Nucleus accumbens (tissue), 56 donors: ENCODE results near the gene PCARE.

Source experiments
- DNase-seq, 56 donors: peaks; one replicate each; lab custom pipeline; 2025; lab: John Stamatoyannopoulos, UW

PCARE gene

DNA sequence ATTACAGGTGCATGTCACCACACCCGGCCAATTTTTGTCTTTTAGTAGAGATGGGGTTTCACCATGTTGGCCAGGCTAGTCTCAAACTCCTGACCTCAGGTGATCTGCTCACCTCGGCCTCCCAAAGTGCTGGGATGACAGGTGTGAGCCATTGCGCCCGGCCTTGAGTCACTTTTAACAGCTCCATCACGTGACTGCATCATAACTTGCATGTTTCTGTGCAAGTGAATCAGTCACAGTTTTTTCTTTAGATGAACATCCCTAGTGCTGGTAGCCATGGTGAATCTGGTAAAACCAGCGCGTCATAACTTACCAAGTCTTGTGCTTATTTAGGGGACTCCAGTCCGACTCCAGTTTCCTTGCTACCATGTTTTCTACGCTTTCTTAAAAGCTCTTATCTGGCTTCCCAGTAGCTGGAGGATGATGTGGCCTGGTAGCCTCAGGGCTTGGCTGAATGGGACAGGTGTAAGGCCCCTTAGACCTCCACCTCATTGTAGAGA is 33.1 kb downstream of the PCARE start:
- no peak for DNase-seq

DNA sequence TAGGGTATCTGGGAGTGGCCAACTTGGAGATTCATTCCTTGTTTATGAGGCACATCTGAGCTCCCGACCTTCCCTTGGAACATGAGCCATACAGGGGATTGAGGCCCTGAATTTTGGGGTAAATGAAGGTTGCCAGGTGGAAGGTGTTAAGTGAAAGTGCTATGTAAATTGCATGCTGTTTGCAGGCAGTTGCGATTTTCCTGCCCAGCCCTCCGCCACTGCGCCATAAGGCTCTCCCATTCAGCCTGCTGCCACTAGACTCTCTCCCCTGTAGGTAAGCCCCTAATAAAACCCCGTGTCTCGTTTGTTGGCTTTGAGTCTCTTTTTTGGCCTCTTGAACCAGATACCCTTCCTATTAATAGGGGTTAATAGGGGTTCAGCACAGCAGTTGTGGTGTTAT is 33.8 kb downstream of the PCARE start:
- DNase-seq: no peak

- DNase-seq: no peak
Measured at GRCh38 chr2:29039718-29040480, 34.4 kb downstream of the PCARE start.

- DNase-seq: no peak
Measured at GRCh38 chr2:29035016-29035745, 39.1 kb downstream of the PCARE start.

- DNase-seq: no peak
Measured at GRCh38 chr2:29033656-29034055, 40.7 kb downstream of the PCARE start.

DNA sequence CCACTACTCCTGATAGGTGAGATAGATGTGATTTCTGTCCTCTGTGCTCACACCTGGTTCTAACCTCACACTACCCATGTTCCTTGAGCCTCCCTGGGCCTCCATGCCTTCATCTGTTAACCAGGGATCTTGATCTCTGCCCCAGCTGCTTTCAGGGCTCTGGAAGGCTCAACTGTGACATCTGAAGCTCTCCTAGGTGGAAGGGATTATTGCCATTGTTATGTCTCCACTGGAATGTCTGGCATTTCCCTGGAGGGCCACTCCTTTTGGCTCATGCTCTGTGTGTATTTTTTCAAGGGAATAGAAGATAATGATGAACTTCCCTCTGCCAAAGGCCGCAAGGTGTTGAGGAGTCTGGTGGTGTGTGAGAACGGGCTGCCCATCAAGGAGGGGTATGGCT is 41.2 kb downstream of the PCARE start:
- no peak for DNase-seq

- DNase-seq: no peak
Measured at GRCh38 chr2:29032189-29032588, 42.1 kb downstream of the PCARE start.

DNA sequence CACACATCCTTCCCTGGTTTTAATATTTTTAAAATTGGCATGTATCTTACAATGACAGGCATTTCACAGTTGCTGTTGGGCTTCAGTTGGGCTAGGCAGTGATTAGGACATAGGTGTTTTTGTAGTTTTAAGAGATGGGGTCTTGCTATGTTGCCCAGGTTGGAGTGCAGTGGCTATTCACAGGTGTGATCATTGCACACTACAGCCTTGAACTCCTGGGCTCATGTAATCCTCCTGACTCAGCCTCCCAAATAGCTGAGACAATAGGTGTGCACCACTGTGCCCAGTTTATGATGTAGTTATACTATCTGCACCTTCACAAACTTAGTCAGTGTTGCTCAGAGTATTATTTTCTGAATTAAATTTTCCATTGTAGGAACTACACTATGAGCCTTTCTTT is 43.3 kb downstream of the PCARE start:
- no peak for DNase-seq

DNA sequence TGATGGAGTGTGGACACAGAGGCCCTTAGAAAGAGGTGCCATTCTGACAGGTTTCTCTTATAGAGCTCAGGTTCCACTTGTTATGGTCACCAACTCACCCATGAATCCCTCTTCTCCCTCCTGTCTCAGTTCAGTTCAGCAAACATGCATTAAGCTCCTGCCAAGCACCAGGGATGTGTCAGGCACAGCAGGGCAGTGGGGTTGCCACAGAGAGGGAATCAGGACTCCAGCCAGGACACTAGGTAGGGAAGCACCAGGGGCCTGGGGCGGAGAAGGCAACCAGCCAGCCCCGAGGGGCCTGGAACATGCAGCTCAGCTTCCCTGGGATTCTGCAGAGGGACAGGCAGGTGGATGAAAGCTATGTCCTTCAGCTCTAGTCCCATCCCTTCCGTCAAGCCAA is 48.6 kb downstream of the PCARE start:
- DNase-seq: no peak

- no peak for DNase-seq
Measured at GRCh38 chr2:29024882-29025430, 49.4 kb downstream of the PCARE start.

DNA sequence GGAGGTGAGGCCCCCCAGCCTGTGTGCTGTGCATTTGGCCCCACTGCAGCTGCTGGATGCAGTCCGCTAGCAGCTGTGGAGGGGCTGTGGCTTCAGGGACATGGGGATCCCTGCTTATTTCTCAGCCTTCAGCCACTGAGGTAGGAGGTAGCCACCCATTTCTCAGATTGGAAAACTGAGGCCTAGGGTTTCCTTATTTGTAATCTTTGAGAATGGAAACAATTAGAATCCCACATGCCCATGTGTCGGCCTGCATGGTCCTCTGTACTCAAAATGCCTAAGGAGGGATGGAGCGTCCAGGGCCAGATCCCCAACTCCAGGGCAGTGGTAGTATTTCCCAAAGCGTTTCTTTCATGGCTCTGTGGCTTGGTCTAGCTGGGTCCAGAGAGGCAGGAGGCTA is 51.1 kb downstream of the PCARE start:
- DNase-seq: no peak

DNA sequence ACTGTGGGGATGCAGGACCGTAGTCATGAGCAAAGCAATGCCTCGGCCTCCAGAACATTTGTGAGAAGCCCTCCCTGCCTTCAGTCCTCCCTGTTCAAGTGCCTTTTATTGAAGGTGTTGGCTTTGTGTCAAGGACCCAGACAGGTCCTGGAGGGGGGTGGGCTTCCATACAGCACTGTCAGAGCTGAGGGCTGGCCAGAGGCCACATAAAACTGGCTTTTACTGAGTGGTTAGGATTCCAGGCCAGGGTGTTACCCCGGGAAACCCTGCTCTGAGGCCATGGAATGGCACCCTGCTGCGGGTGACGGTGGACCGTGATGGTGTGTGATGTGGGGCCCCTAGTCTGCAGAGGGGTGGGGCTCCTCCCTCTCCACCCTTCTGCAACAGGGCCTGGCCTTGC is 51.6 kb downstream of the PCARE start:
- DNase-seq: peak in 10 of 56 donors; percentile 4 to 54 (median 28)

DNA sequence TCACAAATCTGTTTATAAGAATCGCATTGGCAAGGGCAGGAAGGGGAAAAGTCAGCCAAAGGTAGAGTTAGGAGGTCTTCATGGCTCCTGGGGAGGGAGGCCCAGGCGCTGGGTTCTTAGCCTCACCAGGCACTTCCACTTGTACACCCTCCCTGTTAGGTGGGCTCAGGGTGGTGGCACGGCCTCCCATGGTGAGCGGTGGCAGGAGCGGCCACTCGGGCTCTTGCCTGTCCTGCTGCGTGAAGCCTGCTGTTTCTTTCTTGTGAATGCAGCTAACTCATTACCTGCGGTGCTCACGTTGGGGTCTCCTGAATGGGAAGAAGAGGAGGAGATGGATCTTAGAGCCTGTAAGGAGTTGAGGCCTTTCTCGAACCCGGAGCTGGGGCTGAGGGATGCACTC is 52.4 kb downstream of the PCARE start:
- no peak for DNase-seq

- DNase-seq: no peak
Measured at GRCh38 chr2:29017716-29018435, 56.4 kb downstream of the PCARE start.

DNA sequence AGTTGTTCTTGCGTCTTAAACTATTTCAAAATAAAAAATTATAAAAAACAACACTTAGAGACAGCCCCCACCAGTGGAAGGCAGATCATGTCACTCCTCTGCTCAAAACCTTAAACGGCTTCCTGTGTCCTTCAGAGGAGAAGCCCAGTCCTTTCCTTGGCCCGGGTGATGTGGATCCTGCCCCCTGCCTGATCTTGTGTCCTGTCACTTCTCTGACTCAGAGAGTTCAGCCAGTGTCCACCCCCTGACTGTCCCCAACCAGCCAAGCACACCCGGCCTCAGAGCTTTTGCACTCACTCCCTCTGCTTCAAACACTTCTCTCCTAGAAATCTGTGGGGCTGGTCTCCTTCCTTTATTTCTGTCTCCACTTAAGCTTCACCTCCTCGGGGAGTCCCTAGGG is 57.8 kb downstream of the PCARE start:
- DNase-seq: no peak

GRCh38 chr2:29015701-29016470 is 58.4 kb downstream of the PCARE start:
- no peak for DNase-seq

DNA sequence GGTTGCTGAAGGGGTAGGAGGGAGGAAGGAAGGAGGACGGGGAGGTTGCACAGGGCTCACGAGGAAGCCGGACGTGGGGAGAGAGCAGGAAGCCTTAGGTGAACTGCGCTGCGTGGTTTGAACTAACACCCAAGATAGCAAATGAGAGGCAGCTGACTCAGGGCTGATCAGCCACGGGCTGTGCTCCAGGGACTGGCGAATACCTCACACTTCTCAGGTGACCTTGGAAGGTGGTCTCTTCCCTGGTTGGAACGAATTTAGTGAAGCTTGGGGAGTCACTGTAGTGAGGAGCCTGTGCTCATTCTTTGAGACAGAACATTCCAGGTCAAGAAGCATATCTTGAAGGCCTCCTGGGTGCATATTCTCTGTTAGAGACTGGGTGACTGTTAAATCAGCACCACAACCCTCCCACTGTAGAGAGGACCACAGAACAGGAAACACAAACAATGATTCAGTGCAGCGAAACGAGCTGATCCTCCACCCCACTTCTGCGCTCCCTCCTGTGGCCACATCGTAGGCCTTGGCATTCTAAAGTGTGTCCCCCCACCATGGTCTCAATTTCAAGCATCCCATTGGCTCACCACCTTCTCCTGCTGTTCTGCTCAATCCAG is 59.4 kb downstream of the PCARE start:
- no peak for DNase-seq

DNA sequence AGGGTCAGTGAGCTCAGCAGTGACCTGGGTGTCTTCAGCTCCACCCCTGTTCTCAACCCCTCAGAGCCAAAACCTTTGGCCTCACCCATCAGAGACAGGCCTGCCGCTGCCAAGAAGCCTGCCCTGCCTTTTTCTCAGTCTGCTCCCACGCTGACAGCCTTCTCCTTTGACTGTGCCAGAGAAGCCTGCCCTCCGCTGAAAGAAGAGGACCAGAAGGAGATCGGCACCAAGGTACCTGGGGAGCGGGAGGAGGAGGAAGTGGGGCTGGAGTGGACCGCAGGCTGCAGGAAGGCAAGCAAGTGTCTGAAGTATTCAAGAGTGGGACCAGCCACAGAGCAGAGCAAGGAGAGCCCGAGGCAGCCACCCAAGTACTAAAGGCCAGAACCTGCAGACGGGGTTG is 60.0 kb downstream of the PCARE start:
- DNase-seq: no peak

- no peak for DNase-seq
Measured at GRCh38 chr2:29013057-29013780, 61.1 kb downstream of the PCARE start.
